ENCODE data around the gene RUNX1.

GRCh38 chr21:34841154-34841553 lies 207.9 kb downstream of the RUNX1 start:
- TF ChIP-seq ZNF8 (CRISPR knock-in tag; IDR thresholded peaks at IDR 0.05) (no peak), ZFP3 (CRISPR knock-in tag; IDR thresholded peaks at IDR 0.05) (no peak), RARB (CRISPR knock-in tag; IDR thresholded peaks at IDR 0.05) (no peak), ISL1 (CRISPR knock-in tag; IDR thresholded peaks at IDR 0.05) (no peak), CREB5 (CRISPR knock-in tag; IDR thresholded peaks at IDR 0.05; ENCODE audit: low read depth) (no peak), ZC3H10 (CRISPR knock-in tag; IDR thresholded peaks at IDR 0.05) (no peak), ZFP30 (CRISPR knock-in tag; IDR thresholded peaks at IDR 0.05) (no peak)

Data from SK-N-SH treated with all-trans-retinoic acid at 6 μM for 48 hours (cell line).